Mammary epithelial cell (primary cell): Measurements from ENCODE around the gene MAST4.

Experiments used
- CTCF ChIP-seq, 2 donors: IDR thresholded peaks in 1 of 2; conservative IDR thresholded peaks in 1 of 2; 2 replicates each; pipeline ENCODE4 v1.5.1; 2011 to 2012; ENCODE audit warnings: inconsistent platforms in 2 of 2, low read length in 2 of 2, mild to moderate bottlenecking in 2 of 2, control low read depth in 1 of 2, low read depth in 1 of 2; ENCODE audit not compliant: insufficient read depth in 1 of 2; ENCODE audit errors: extremely low read depth in 1 of 2
- EZH2 ChIP-seq: IDR thresholded peaks from 2 replicates; pipeline ENCODE4 v1.6.1; 2012; ENCODE audit warnings: low read length, inconsistent platforms, borderline replicate concordance

- TF ChIP-seq EZH2 (no peak), CTCF (conservative IDR thresholded peaks at IDR 0.05 in 1 of 2, IDR thresholded peaks at IDR 0.05 in 1 of 2; ENCODE audit: extremely low read depth in 1 of 2, insufficient read depth in 1 of 2, low read depth in 1 of 2, low read length in 2 of 2) (no peak)
Observed at GRCh38 chr5:66810151-66810550, 214.0 kb downstream of the MAST4 start.
